ENCODE measurements around the gene OSBPL3. TPM values are rescaled to one million over a fixed set of nuclear protein-coding genes. Genes with fewer than 3 reads are reported as not detected.
A peak's percentile ranks its signal among the peaks of the same experiment; 100 is the strongest.
"Not testable (repeated sequence)": the region's sequence is repeated elsewhere in the genome, so short reads cannot be mapped to it uniquely, and the experiment has no call there.

Gene OSBPL3
- total RNA-seq, 6 experiments from 2014 or later = 49.7 to 68.8 (median 63.2) TPM

DNA sequence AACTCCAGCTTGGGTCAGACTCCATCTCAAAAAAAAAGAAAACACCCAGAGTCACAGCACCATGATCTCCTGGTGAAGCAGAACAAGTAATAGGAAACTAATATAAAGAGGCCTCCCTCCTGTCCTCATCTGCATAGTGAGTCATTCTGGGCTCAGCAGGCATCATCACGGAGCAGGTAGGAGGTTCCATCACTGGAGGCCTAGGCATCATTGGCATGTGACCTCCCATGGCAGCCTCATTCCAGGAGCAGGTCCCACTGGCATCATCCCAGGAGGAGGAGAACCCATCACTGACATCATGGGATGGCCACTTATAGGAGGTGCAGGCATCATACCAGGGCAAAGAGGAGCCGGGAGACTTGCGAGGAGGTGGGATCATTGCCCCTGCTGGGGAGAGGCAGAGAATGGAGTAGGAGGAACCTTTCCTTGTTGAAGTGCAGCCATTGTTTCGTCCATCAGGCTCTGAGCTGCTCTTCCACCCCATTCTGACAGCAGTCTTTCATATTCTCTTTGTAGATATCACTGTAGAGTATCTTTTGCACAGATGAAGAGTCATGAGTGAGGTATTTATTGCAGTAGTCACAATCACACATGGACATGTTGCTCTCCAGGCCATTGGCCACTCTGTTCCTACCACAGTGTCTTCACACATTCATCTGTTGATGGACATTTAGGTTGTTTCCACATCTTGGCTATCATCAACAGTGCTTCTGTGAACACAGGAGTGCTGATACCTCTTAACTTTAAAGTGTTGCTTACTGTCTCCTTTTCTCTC is 73.8 kb downstream of the OSBPL3 start:
- no peaks in the 10 kb centered on the region; the same call in 1 of the 2 replicates for H3K9me3 Mint-ChIP-seq
- H3K36me3 Mint-ChIP-seq (ENCODE audit: low read depth) = peaks cover 18% of the 10 kb centered on the region
- H3K27ac Mint-ChIP-seq = no peak overlapping the region
- H3K27me3 Mint-ChIP-seq (ENCODE audit: insufficient read depth) = peaks cover 5% of the 10 kb centered on the region; the same call in 1 of the 2 replicates
- peaks cover 37% of the 10 kb centered on the region for H3K4me1 Mint-ChIP-seq (ENCODE audit: low read depth)
- H3K4me3 Mint-ChIP-seq = 0 out of 2 replicates have a peak overlapping the region, but pooled peaks have one; percentile 37
- TF ChIP-seq, protein P1, sequence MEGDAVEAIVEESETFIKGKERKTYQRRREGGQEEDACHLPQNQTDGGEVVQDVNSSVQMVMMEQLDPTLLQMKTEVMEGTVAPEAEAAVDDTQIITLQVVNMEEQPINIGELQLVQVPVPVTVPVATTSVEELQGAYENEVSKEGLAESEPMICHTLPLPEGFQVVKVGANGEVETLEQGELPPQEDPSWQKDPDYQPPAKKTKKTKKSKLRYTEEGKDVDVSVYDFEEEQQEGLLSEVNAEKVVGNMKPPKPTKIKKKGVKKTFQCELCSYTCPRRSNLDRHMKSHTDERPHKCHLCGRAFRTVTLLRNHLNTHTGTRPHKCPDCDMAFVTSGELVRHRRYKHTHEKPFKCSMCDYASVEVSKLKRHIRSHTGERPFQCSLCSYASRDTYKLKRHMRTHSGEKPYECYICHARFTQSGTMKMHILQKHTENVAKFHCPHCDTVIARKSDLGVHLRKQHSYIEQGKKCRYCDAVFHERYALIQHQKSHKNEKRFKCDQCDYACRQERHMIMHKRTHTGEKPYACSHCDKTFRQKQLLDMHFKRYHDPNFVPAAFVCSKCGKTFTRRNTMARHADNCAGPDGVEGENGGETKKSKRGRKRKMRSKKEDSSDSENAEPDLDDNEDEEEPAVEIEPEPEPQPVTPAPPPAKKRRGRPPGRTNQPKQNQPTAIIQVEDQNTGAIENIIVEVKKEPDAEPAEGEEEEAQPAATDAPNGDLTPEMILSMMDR (IDR thresholded peaks at IDR 0.05) = no peak
- peak; percentile 57 for DNase-seq

DNA sequence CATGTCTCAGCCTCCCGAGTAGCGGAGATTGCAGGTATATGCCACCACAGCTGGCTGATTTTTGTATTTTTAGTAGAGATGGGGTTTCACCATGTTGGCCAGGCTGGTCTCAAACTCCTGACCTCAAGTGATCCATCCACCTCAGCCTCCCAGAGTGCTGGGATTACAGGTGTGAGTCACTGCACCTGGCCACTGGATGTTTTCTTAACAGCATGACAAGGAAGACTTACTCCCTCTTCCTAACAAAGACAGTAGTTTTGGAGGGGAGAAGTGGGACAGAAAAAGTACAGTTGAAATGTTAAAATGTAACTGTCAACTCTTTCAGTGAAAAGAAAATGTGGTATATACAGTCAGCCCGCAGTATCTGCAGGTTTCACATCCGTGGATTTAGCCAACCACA is 76.0 kb downstream of the OSBPL3 start:
- H3K9me3 Mint-ChIP-seq; H3K27ac Mint-ChIP-seq; H3K4me3 Mint-ChIP-seq; DNase-seq; H3K27me3 Mint-ChIP-seq (ENCODE audit: insufficient read depth): not testable (repeated sequence)
- Mint-ChIP-seq H3K36me3 (ENCODE audit: low read depth) (peaks cover 11% of the 10 kb centered on the region), H3K4me1 (ENCODE audit: low read depth) (peaks cover 36% of the 10 kb centered on the region)

- peaks cover 5% of the 10 kb centered on the region; the same call in 1 of the 2 replicates for H3K27me3 Mint-ChIP-seq (ENCODE audit: insufficient read depth)
- TF ChIP-seq, protein P1 (IDR thresholded peaks at IDR 0.05) = no peak
- no peak for DNase-seq
- no peaks in the 10 kb centered on the region; the same call in 1 of the 2 replicates for H3K9me3 Mint-ChIP-seq
- no peak overlapping the region for H3K4me3 Mint-ChIP-seq
- H3K36me3 Mint-ChIP-seq (ENCODE audit: low read depth) = peaks cover 11% of the 10 kb centered on the region
- H3K27ac Mint-ChIP-seq = no peak overlapping the region
- peaks cover 40% of the 10 kb centered on the region for H3K4me1 Mint-ChIP-seq (ENCODE audit: low read depth)
Observed at GRCh38 chr7:24903559-24903958, 76.4 kb downstream of the OSBPL3 start.

DNA sequence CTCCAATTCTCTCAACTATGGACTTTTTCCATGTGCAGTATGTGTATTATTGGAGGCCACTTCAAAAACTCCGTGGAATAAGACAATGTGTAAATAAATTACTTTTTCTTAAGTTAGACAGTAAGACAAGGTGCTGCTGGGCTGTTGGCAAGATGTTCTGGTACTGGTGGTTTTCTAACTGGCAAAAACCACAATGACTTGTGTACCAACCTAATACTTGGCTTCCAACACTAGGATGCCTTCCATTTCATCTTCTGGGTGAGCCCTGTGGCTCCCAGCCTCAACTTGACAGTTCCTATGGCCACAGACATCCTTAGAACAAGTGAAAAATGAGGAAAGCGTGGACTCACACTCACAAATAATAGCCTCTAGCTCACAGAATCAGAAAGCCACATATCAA is 77.0 kb downstream of the OSBPL3 start:
- Mint-ChIP-seq H3K27me3 (ENCODE audit: insufficient read depth) (peaks cover 5% of the 10 kb centered on the region; the same call in 1 of the 2 replicates), H3K4me1 (ENCODE audit: low read depth) (peaks cover 46% of the 10 kb centered on the region)

DNA sequence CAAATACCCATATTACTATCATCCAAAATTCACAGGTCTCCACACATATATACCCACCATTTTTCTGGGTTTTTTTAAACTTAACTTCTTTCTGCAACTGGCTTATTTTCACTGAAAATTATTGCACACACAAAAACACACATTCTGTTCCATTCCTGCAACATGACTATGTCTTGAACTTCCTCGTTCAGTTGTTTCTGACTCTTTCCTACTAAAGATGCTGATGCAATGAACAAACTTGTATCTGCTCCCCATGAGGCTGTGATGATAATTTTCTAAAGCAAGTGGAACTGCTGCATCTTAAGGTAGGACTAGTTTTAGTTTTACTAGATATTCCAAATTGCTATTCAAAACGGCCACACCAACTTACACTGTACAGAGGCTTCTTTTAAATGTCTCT is 77.7 kb downstream of the OSBPL3 start:
- DNase-seq = peak; percentile 57
- TF ChIP-seq, protein P1 (IDR thresholded peaks at IDR 0.05) = no peak
- H3K36me3 Mint-ChIP-seq (ENCODE audit: low read depth) = peaks cover 11% of the 10 kb centered on the region
- H3K4me1 Mint-ChIP-seq (ENCODE audit: low read depth) = peaks cover 46% of the 10 kb centered on the region
- H3K27ac Mint-ChIP-seq = peak overlapping the region; percentile 52; the same call in 1 of the 2 replicates
- 0 out of 2 replicates have a peak overlapping the region, but pooled peaks have one; percentile 3 for H3K4me3 Mint-ChIP-seq
- peaks cover 5% of the 10 kb centered on the region; the same call in 1 of the 2 replicates for H3K27me3 Mint-ChIP-seq (ENCODE audit: insufficient read depth)
- H3K9me3 Mint-ChIP-seq = no peaks in the 10 kb centered on the region; the same call in 1 of the 2 replicates

More for the DNA sequence above, 77.0 kb downstream of the OSBPL3 start:
- H3K4me3 Mint-ChIP-seq = no peak overlapping the region
- TF ChIP-seq, protein P1 (IDR thresholded peaks at IDR 0.05) = no peak
- no peak for DNase-seq
- no peaks in the 10 kb centered on the region; the same call in 1 of the 2 replicates for H3K9me3 Mint-ChIP-seq
- peaks cover 11% of the 10 kb centered on the region for H3K36me3 Mint-ChIP-seq (ENCODE audit: low read depth)
- H3K27ac Mint-ChIP-seq = peak overlapping the region; percentile 25

- H3K4me3 Mint-ChIP-seq = no peak overlapping the region
- H3K27me3 Mint-ChIP-seq (ENCODE audit: insufficient read depth) = peaks cover under 1% of the 10 kb centered on the region; the same call in 1 of the 2 replicates
- H3K9me3 Mint-ChIP-seq = no peaks in the 10 kb centered on the region; the same call in 1 of the 2 replicates
- H3K27ac Mint-ChIP-seq = no peak overlapping the region
- no peak for DNase-seq
- H3K36me3 Mint-ChIP-seq (ENCODE audit: low read depth) = peaks cover 6% of the 10 kb centered on the region
- TF ChIP-seq, protein P1 (IDR thresholded peaks at IDR 0.05) = no peak
- H3K4me1 Mint-ChIP-seq (ENCODE audit: low read depth) = peaks cover 63% of the 10 kb centered on the region
Observed at GRCh38 chr7:24899905-24900304, 80.1 kb downstream of the OSBPL3 start.
